Coronary artery (tissue), 2 donors: ENCODE measurements around the gene RMI2.
"Not testable (repeated sequence)": the region's sequence is repeated elsewhere in the genome, so short reads cannot be mapped to it uniquely, and the experiment has no call there.

Experiments
- DNase-seq: peaks from one replicate; pipeline ENCODE4 v3.0.0-alpha.2; 2017; ENCODE audit warnings: low spot score
- H3K27ac ChIP-seq, 2 donors: fragments of 200-600 bp; sonication (generic); one replicate each; pipeline ENCODE4 v1.5.1; 2016 to 2019
- H3K4me3 ChIP-seq: fragments of 200-600 bp; sonication (generic); 2 replicates; pipeline ENCODE4 v1.5.1; 2016; ENCODE audit warnings: mild to moderate bottlenecking, moderate library complexity
- CTCF ChIP-seq: fragments of 200-600 bp; sonication (generic); IDR thresholded peaks from one replicate; pipeline ENCODE4 v1.5.1; 2019; ENCODE audit warnings: antibody characterized with exemption

The RMI2 gene

GRCh38 chr16:11298143-11298900, 46.9 kb upstream of the RMI2 start:
- no peak for TF ChIP-seq CTCF
- DNase-seq: no peak
- H3K27ac ChIP-seq: no peak overlapping the region
- H3K4me3 ChIP-seq: peak overlapping the region; percentile 57

DNA sequence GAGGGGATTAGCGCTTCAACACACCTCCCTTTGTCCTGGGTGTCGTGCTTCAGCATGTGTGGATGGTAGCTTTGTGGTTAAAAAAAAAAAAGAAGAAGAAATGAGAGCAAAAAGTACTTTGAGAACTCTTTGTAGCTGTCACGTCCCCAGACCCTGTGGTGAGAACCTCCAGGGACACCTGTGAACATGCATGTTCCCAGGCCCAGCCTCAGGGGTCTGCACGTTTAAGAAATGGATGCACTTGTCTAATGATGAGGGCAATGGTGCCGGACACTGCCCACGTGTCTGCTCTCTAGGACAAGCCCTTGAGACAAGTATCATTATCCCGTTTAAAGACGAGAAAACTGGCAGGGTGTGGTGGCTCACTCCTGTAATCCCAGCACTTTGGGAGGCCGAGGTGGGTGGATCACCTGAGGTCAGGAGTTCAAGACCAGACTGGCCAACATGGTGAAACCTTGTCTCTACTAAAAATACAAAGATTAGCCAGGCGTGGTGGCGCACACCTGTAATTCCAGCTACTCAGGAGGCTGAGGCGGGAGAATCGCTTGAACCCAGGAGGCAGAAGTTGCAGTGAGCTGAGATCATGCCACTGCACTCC, 46.2 kb upstream of the RMI2 start:
- not testable (repeated sequence) for H3K27ac ChIP-seq, H3K4me3 ChIP-seq, DNase-seq

- Histone ChIP-seq H3K27ac (no peak overlapping the region), H3K4me3 (no peak overlapping the region)
- DNase-seq: no peak
- TF ChIP-seq CTCF: no peak
Observed at GRCh38 chr16:11299865-11300559, 45.2 kb upstream of the RMI2 start.

DNA sequence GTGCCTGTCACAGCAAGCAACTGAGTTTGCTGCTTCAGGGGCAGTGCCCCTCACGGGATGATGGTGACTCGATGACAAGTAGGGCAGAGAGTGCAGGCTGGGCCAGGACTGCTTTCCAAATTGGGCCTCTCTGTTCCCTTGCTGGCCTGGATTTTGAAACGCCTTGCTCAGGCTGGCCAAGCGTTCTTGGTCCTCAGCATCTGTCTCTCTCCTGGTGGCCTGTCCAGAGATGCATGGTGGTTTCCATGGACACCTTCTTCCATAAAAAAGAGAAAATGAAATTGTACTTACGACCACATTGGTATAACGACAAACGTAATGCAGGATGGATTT, 44.7 kb upstream of the RMI2 start:
- no peak for TF ChIP-seq CTCF
- no peak overlapping the region for H3K4me3 ChIP-seq
- no peak for DNase-seq
- no peak overlapping the region for H3K27ac ChIP-seq

- DNase-seq: no peak
- Histone ChIP-seq H3K4me3 (no peak overlapping the region), H3K27ac (no peak overlapping the region)
- no peak for TF ChIP-seq CTCF
Observed at GRCh38 chr16:11301645-11302501, 43.4 kb upstream of the RMI2 start.

- no peak overlapping the region for H3K27ac ChIP-seq
- no peak overlapping the region for H3K4me3 ChIP-seq
- no peak for DNase-seq
- no peak for TF ChIP-seq CTCF
Observed at GRCh38 chr16:11302977-11303376, 42.3 kb upstream of the RMI2 start.
